HG03139 (cell line): ENCODE measurements around the gene MMP19.

Experiments used
- ATAC-seq: cut with Tn5 transposase; IDR thresholded peaks from one replicate; pipeline ENCODE4 v1.9.1; 2021; ENCODE audit not compliant: unreplicated experiment

The MMP19 gene

GRCh38 chr12:55816881-55817344 is 25.8 kb downstream of the MMP19 start:
- ATAC-seq, result no peak

GRCh38 chr12:55815473-55815872 is 27.3 kb downstream of the MMP19 start:
- ATAC-seq, result no peak

- no peak for ATAC-seq
Observed at GRCh38 chr12:55814257-55814656, 28.5 kb downstream of the MMP19 start.

- ATAC-seq, result no peak
Observed at GRCh38 chr12:55812088-55812487, 30.6 kb downstream of the MMP19 start.

- no peak for ATAC-seq
Observed at GRCh38 chr12:55809274-55809673, 33.5 kb downstream of the MMP19 start.

GRCh38 chr12:55806982-55807381 is 35.8 kb downstream of the MMP19 start:
- ATAC-seq, result no peak

- no peak for ATAC-seq
Observed at GRCh38 chr12:55797550-55797949, 45.2 kb downstream of the MMP19 start.

- ATAC-seq, result no peak
Observed at GRCh38 chr12:55797068-55797467, 45.7 kb downstream of the MMP19 start.

GRCh38 chr12:55795950-55796349 is 46.8 kb downstream of the MMP19 start:
- ATAC-seq, result no peak

- no peak for ATAC-seq
Observed at GRCh38 chr12:55789893-55790292, 52.8 kb downstream of the MMP19 start.

- ATAC-seq, result no peak
Observed at GRCh38 chr12:55789171-55789570, 53.6 kb downstream of the MMP19 start.

- ATAC-seq, result no peak
Observed at GRCh38 chr12:55788546-55788945, 54.2 kb downstream of the MMP19 start.
